HepG2 (cell line): ENCODE results near the gene SMYD5. TPM values are rescaled to one million over a fixed set of nuclear protein-coding genes. Genes with fewer than 3 reads are reported as not detected.
A peak's percentile ranks its signal among the peaks of the same experiment; 100 is the strongest.

Source experiments
- ATF4 ChIP-seq, 2 experiments: fragments of 450-650 bp in 1 of 2; sonication (generic) in 1 of 2; formaldehyde crosslinking; IDR thresholded peaks; 2 replicates each; pipeline versions ENCODE4 v1.5.0 to v1.8.0; 2020 to 2022; ENCODE audit warnings: mild to moderate bottlenecking in 1 of 2, missing genetic modification reagents in 1 of 2
- ATF7 ChIP-seq, 2 experiments: fragments of 450-650 bp in 1 of 2; sonication (generic) in 1 of 2; formaldehyde crosslinking in 1 of 2; IDR thresholded peaks; 2 replicates each; pipeline versions ENCODE4 v1.4.0 to v1.6.1; 2016 to 2020; ENCODE audit warnings: antibody characterized with exemption in 1 of 2, mild to moderate bottlenecking in 1 of 2, missing genetic modification reagents in 1 of 2
- DR1 ChIP-seq: sonication (generic); formaldehyde crosslinking; IDR thresholded peaks from 2 replicates; pipeline ENCODE4 v1.8.0; 2021; ENCODE audit warnings: mild to moderate bottlenecking, missing genetic modification reagents, inconsistent platforms
- FOXK2 ChIP-seq: fragments of 450-650 bp; IDR thresholded peaks from 2 replicates; pipeline ENCODE4 v1.6.1; 2016
- GABPB1 ChIP-seq: IDR thresholded peaks from 2 replicates; pipeline ENCODE4 v1.6.1; 2016; ENCODE audit warnings: mild to moderate bottlenecking, missing genetic modification reagents, moderate library complexity, missing compliant biosample characterization
- HNF1B ChIP-seq: sonication (generic); formaldehyde crosslinking; IDR thresholded peaks from 2 replicates; pipeline ENCODE4 v1.5.1; 2020; ENCODE audit warnings: mild to moderate bottlenecking, moderate library complexity, missing genetic modification reagents
- MAFF ChIP-seq: IDR thresholded peaks from 2 replicates; pipeline ENCODE4 v1.6.1; 2011; ENCODE audit warnings: low read depth, low read length, improper control_type of control experiment
- MEIS2 ChIP-seq: sonication (generic); formaldehyde crosslinking; IDR thresholded peaks from 2 replicates; pipeline ENCODE4 v1.9.0; 2021; ENCODE audit warnings: mild to moderate bottlenecking, missing genetic modification reagents
- NCOA5 ChIP-seq: sonication (generic); formaldehyde crosslinking; IDR thresholded peaks from 2 replicates; pipeline ENCODE4 v1.4.0; 2020; ENCODE audit warnings: missing genetic modification reagents
- NFATC3 ChIP-seq: sonication (generic); formaldehyde crosslinking; IDR thresholded peaks from 2 replicates; pipeline ENCODE4 v1.5.1; 2020; ENCODE audit warnings: mild to moderate bottlenecking, missing genetic modification reagents
- NFKB2 ChIP-seq: sonication (generic); formaldehyde crosslinking; IDR thresholded peaks from 2 replicates; pipeline ENCODE4 v1.4.0; 2020; ENCODE audit warnings: missing genetic modification reagents, borderline replicate concordance
- POLR2G ChIP-seq: fragments of 200-400 bp; formaldehyde crosslinking; IDR thresholded peaks from 2 replicates; pipeline ENCODE4 v1.6.1; 2018; ENCODE audit warnings: mild to moderate bottlenecking, low read depth, low read length, moderate library complexity
- RFX3 ChIP-seq: IDR thresholded peaks from 2 replicates; pipeline ENCODE4 v1.6.1; 2016; ENCODE audit warnings: missing biosample characterization, missing genetic modification reagents
- SOX6 ChIP-seq, 2 experiments: fragments of 450-650 bp in 1 of 2; sonication (generic) in 1 of 2; formaldehyde crosslinking in 1 of 2; IDR thresholded peaks; 2 replicates each; pipeline versions ENCODE4 v1.4.0 to v1.6.1; 2017 to 2020; ENCODE audit warnings: antibody characterized with exemption in 1 of 2, mild to moderate bottlenecking in 1 of 2, missing genetic modification reagents in 1 of 2
- SP1 ChIP-seq, 2 experiments: fragments of 450-650 bp in 1 of 2; sonication (generic) in 1 of 2; formaldehyde crosslinking in 1 of 2; IDR thresholded peaks; 2 replicates each; pipeline versions ENCODE4 v1.4.0 to v1.6.1; 2016 to 2020; ENCODE audit warnings: missing genetic modification reagents in 1 of 2
- SRY ChIP-seq: sonication (generic); formaldehyde crosslinking; IDR thresholded peaks from 2 replicates; pipeline ENCODE4 v1.8.0; 2022; ENCODE audit warnings: mild to moderate bottlenecking, missing genetic modification reagents
- TMF1 ChIP-seq: sonication (generic); formaldehyde crosslinking; IDR thresholded peaks from 2 replicates; pipeline ENCODE4 v1.8.1; 2022; ENCODE audit warnings: low read depth, missing genetic modification reagents
- YEATS2 ChIP-seq: sonication (generic); formaldehyde crosslinking; IDR thresholded peaks from 2 replicates; pipeline ENCODE4 v1.4.0; 2020; ENCODE audit warnings: missing genetic modification reagents, borderline replicate concordance
- ZBTB8A ChIP-seq: sonication (generic); formaldehyde crosslinking; IDR thresholded peaks from 2 replicates; pipeline ENCODE4 v1.4.0; 2020; ENCODE audit warnings: mild to moderate bottlenecking, low read depth, missing genetic modification reagents, borderline replicate concordance
- ZEB1 ChIP-seq: IDR thresholded peaks from 2 replicates; pipeline ENCODE4 v1.6.1; 2012; ENCODE audit warnings: mild to moderate bottlenecking, low read depth, inconsistent platforms; ENCODE audit not compliant: insufficient replicate concordance
- ZFP37 ChIP-seq: sonication (generic); formaldehyde crosslinking; IDR thresholded peaks from 2 replicates; pipeline ENCODE4 v1.4.0; 2020; ENCODE audit warnings: missing genetic modification reagents, borderline replicate concordance
- ZKSCAN8 ChIP-seq: IDR thresholded peaks from 2 replicates; pipeline ENCODE4 v1.6.1; 2016; ENCODE audit warnings: borderline replicate concordance, missing genetic modification reagents, missing compliant biosample characterization
- ZNF24 ChIP-seq: fragments of 450-650 bp; IDR thresholded peaks from 2 replicates; pipeline ENCODE4 v1.6.1; 2017; ENCODE audit warnings: antibody characterized with exemption, mild to moderate bottlenecking
- ZNF263 ChIP-seq: sonication (generic); formaldehyde crosslinking; IDR thresholded peaks from 2 replicates; pipeline ENCODE4 v1.4.0; 2020; ENCODE audit warnings: missing genetic modification reagents
- ZNF510 ChIP-seq: sonication (generic); formaldehyde crosslinking; IDR thresholded peaks from 2 replicates; pipeline ENCODE4 v1.4.0; 2020; ENCODE audit warnings: low read depth, mild to moderate bottlenecking, missing genetic modification reagents
- ZNF614 ChIP-seq: IDR thresholded peaks from 2 replicates; pipeline ENCODE4 v1.6.1; 2018; ENCODE audit warnings: missing biosample characterization, missing genetic modification reagents, inconsistent platforms, borderline replicate concordance
- ZNF678 ChIP-seq: sonication (generic); formaldehyde crosslinking; IDR thresholded peaks from 2 replicates; pipeline ENCODE4 v1.4.0; 2020; ENCODE audit warnings: mild to moderate bottlenecking, missing genetic modification reagents
- ZNF691 ChIP-seq: sonication (generic); formaldehyde crosslinking; IDR thresholded peaks from 2 replicates; pipeline ENCODE4 v1.4.0; 2020; ENCODE audit warnings: missing genetic modification reagents, low read depth, mild to moderate bottlenecking, borderline replicate concordance
- ZNF883 ChIP-seq: sonication (generic); formaldehyde crosslinking; IDR thresholded peaks from 2 replicates; pipeline ENCODE4 v1.5.1; 2020; ENCODE audit warnings: mild to moderate bottlenecking, missing genetic modification reagents; ENCODE audit errors: not compliant biosample characterization
- polyA plus RNA-seq, 8 experiments: library from polyadenylated mRNA; depleted of rRNA in 3 of 8; stranded (reverse) in 7 of 8; unstranded in 1 of 8; fragments of >200 nt; fragmentation: Illumina TruSeq in 4 of 8; extraction: Trizol in 4 of 8; gene quantifications; 2 replicates each; pipeline versions ENCODE4 v1.2.1 to v1.2.3, GENCODE V29; 2011 to 2016; ENCODE audit warnings: low read depth in 4 of 8, missing spikeins in 1 of 8, mixed read lengths in 1 of 8; ENCODE audit not compliant: insufficient read depth in 1 of 8
- total RNA-seq, 5 experiments: library from RNA; depleted of rRNA; stranded (reverse); fragments of >200 nt; fragmentation: Illumina TruSeq; extraction: Trizol; gene quantifications; 2 replicates each; pipeline ENCODE4 v1.2.3, GENCODE V29; 2016; ENCODE audit warnings: low read depth in 1 of 5

Gene SMYD5
- total and polyA plus RNA-seq, 2 of the 13 experiments (the other 11 are each of a cell fraction or from before 2014, with no cell fraction given): 55.8 to 70.4 TPM

GRCh38 chr2:73262108-73262651 lies 48.1 kb downstream of the SMYD5 start (continued):
- TF ChIP-seq ATF7 (IDR thresholded peaks at IDR 0.05): peak; percentile 38; the same call in 1 of the 2 replicates
- TF ChIP-seq ATF7 (CRISPR knock-in tag; IDR thresholded peaks at IDR 0.05): no peak
- TF ChIP-seq GABPB1 (CRISPR knock-in tag): 0 out of 2 replicates have a peak, but pooled peaks have one; percentile 13
- peak; percentile 67; the same call in 1 of the 2 replicates for TF ChIP-seq ZKSCAN8 (CRISPR knock-in tag)
- TF ChIP-seq ZNF614 (CRISPR knock-in tag): peak; percentile 96
- TF ChIP-seq YEATS2 (CRISPR knock-in tag): peak; percentile 54; the same call in 1 of the 2 replicates
- no peak for TF ChIP-seq ZNF678 (CRISPR knock-in tag)
- TF ChIP-seq ZNF510: no peak
- no peak for TF ChIP-seq ZNF24
- peak; percentile 70; the same call in 1 of the 2 replicates for TF ChIP-seq ZNF263
- 0 out of 2 replicates have a peak, but pooled peaks have one; percentile 40 for TF ChIP-seq ZFP37 (CRISPR knock-in tag)
- no peak for TF ChIP-seq NCOA5 (CRISPR knock-in tag)
- TF ChIP-seq POLR2G: no peak
- TF ChIP-seq RFX3: no peak
- no peak for TF ChIP-seq SP1 (IDR thresholded peaks at IDR 0.05)
- no peak for TF ChIP-seq SP1 (CRISPR knock-in tag; IDR thresholded peaks at IDR 0.05)
- peak in 1 of 2 experiments; percentile 54; a peak in 1 of 4 replicates for TF ChIP-seq ATF4 (CRISPR knock-in tag; IDR thresholded peaks at IDR 0.05)
- no peak for TF ChIP-seq TMF1
- no peak for TF ChIP-seq ZNF691 (CRISPR knock-in tag)
- no peak for TF ChIP-seq MAFF
- TF ChIP-seq SOX6 (IDR thresholded peaks at IDR 0.05): no peak
- TF ChIP-seq SOX6 (CRISPR knock-in tag; IDR thresholded peaks at IDR 0.05): peak; percentile 97
- TF ChIP-seq FOXK2: peak; percentile 84
- no peak for TF ChIP-seq NFKB2 (CRISPR knock-in tag)
- TF ChIP-seq NFATC3 (CRISPR knock-in tag): no peak
- TF ChIP-seq ZBTB8A: no peak
- TF ChIP-seq ZEB1: no peak
- no peak for TF ChIP-seq DR1
- TF ChIP-seq SRY (CRISPR knock-in tag): no peak
- TF ChIP-seq HNF1B (CRISPR knock-in tag): peak; percentile 50; the same call in 1 of the 2 replicates
- TF ChIP-seq MEIS2 (CRISPR knock-in tag): 0 out of 2 replicates have a peak, but pooled peaks have one; percentile 15
- no peak for TF ChIP-seq ZNF883 (CRISPR knock-in tag)
